ENCODE results near the gene HPN.
"Not testable (repeated sequence)": the region's sequence is repeated elsewhere in the genome, so short reads cannot be mapped to it uniquely, and the experiment has no call there.

HPN gene

DNA sequence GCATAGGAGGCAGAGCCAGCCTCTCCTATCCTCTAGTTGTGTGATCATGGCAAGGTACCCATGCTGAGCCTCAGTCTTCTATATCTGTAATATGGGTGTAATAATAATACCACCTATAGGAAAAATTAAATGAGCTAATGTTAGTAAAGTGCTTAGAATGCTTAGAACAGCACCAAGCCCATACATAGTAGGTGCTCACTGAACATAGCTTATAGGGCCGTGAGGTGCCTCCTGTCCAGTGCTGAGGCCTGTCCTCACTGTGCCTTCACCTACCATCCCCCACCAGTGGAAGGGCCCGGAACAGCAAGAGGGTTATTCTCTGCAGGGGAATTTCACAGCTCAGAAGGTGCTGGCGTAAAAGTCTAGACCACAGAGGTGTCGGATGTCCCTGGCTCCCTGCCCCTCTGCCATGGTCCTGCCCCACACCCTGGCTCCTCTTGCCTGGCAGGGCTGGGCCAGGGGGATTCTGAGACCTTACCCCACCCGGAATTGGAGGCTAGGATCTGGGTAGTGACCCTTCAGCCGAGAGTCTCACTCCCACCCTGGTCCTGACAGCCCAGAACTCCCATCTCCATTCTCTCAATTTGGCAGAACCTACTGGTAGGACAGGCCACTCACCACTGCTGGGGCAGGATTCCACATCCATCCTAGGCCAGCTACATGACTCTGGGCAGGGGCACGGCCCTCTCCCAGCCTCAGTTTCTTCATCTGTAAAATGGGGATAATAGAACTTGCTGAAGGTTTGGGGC, 13.5 kb upstream of the HPN start:
- no peak for DNase-seq (ENCODE audit: low spot score)

DNA sequence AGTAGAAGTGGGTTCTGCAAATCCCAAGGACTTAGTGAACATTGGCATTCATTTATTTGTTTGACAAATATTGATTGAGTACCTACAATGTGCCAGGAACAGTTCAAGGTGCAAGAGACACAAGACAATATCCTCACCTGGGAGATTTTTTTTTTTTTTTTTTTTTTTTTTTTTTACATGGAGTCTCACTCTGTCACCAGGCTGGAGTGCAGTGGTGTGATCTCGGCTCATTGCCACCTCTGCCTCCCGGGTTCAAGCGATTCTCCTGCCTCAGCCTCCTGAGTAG, 13.0 kb upstream of the HPN start:
- DNase-seq (ENCODE audit: low spot score): not testable (repeated sequence)

DNA sequence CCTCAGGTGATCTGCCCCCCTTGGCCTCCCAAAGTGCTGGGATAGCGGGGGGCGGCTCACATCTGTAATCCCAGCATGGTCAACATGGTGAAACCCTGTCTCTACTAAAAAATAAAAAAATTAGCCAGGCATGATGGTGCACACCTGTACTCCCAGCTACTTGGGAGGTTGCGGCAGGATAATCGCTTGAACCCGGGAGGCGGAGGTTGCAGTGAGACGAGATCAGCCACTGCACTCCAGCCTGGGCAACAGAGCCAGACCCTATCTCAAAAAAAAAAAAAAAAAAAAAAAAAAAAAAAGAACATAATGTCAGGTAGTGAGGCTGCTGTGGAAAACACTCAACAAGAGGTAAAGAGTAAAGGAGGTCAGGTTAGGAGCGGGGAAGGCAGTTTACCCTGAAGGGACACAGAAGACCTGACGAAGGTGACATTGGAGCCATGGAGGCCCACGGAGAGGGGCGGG, 12.2 kb upstream of the HPN start:
- DNase-seq (ENCODE audit: low spot score): not testable (repeated sequence)

DNA sequence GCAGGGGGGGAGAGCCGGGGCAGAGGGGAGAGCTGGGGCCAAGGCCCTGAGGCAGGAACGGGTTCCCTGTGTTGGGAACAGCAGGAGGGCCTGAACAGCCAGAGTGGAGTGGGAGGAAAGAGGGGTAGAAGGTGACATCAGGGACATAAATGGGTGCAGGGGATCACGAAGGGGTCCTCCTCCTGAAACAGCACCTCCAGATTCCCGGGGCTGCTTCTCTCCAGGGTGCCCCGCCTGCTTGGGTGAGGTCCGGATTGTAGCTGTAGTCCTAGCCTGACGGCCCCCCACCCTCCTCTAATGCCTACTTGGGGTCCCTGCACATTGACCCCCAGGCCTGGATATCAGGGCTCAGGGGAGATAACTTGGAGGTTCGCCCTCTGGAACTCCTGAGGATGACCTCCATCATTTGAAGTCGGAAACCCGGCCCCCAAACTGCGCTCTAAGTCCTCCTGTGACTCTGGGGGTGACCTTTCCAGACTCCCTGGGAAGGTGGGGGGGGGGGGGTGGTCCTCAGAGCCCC, 11.7 kb upstream of the HPN start:
- no peak for DNase-seq (ENCODE audit: low spot score)

DNA sequence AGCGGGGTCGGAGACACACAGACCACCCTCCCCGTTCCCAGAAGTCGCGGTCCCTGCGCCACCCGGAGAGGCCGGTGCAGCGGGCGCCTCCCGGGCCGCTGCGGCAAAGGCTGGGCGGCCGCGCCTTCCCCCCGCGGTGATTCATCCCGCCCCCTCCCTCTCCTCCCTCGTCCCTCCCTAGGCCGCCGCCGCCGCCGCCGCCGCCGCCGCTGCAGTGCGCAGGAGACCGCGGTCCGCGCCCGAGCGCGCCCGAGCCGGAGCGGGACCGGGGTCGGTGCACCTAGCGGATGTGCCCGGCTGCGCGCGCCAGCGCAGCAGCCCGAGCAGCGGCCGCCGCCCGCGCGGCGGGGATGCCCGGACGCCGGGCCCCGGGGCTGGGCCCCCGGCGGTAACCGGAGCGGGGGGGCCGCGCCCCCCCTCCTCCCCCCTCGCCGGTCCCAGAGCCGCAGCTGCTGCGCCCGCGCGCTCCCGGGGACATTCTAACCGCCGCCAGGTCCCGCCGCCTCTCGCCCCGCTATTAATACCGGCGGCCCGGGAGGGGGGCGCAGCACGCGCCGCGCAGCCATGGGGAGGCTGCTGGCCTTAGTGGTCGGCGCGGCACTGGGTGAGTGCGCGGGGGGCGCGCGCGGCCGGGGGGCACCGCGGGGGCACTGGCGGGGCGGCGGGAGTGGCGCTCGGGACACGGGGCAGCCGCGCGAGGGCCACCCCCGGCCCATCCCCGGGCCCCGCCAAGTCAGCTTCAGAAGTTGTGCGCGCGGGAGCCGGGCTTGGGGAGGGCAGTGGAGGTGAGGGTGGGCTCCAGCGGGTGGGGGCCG, 11.1 kb upstream of the HPN start, which contains the start of gene SCN1B:
Gene SCN1B (plus strand): TSS at position 214 of the 815 bp plus-strand sequence. CDS start 351 bp downstream, at position 565.
- peak; percentile 34 for DNase-seq (ENCODE audit: low spot score)

DNA sequence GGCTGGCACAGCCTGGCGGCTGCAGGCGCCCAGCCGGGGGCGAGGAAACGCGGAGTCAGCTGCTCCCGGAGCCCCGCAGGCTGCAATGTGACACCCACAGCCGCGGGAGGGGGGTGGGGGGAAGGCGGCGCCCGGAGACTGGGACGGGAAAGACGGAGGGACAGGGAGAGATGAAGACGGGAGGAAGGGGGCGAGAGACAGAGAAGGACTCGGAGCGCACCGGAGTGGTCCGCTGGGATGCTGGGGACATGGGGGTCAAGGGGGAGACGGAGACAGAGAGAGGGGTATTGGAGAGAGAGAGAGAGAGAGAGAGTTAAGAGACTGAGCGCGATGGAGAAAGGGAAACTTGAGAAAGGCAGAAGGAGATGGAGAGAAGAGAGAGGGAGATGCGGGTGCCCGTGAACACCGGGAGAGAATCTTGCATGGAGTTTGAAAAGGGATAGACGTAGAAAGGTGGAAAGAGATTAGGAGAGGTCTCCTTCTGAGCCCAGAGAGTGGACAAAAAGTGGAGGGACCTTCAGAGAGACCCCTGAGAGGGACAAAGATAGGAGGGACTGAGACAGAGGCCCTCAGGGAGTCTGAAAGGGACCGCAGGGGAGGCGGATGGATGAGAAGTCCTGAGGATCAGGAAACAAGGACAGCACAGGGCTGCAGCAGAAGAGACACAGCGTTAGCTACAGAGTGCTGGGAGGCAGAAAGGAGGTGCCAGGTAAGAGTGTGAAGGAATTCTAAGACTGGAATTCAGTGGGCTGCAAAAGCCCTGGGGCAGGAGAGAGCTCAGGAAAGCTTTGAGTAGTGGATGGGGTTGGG, 10.2 kb upstream of the HPN start:
- DNase-seq (ENCODE audit: low spot score): no peak

DNA sequence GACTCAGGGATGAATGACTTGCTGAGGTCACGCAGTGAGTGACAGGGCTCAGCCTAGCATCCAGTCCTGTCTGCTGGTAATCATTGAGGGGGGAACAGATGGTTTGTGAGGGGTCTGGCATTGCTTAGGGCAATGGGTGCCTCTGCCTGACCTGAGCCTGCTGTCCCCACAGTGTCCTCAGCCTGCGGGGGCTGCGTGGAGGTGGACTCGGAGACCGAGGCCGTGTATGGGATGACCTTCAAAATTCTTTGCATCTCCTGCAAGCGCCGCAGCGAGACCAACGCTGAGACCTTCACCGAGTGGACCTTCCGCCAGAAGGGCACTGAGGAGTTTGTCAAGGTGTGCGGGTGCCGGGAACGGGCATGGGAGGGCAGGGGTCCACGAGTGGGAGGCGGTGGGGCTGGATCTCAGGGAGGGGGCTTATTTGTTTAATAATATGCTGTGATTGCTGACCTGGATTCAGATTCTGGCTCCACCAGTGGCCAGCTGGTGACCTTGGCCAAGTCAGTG, 9.1 kb upstream of the HPN start:
- DNase-seq (ENCODE audit: low spot score): no peak

DNA sequence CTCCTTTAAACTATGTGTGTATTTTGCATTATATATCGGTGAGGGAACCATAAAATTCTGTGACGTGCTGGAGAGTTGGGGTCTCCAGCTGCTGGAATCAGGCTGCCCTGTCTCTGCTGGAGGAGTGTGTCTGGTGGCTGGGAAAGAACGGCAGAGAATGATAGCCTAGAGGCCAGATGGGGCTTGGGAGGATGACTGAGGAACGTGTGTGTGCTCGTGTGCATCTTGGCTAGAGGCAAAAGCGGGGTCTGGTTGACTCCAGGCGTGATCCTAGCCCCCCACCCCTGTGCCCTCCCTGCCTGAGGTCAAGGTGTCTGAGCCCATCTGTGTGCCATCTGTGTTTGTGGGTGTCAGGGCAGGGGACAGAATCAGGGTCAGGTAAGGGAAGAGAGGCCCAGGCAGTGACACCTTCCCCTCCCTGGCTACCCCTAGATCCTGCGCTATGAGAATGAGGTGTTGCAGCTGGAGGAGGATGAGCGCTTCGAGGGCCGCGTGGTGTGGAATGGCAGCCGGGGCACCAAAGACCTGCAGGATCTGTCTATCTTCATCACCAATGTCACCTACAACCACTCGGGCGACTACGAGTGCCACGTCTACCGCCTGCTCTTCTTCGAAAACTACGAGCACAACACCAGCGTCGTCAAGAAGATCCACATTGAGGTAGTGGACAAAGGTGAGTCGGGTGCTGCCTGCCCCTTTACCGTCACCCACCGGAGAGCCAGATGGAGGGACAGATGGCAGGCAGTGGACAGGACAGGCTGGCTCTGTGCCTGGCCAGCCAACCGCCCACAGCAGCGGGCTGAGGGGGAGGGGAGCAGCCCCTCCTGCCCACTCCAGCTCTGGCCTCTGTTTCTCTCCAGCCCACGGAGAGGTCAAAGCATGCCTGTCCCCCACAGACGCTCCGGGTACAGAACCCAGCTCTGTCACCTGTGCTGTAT, 8.2 kb upstream of the HPN start:
- no peak for DNase-seq (ENCODE audit: low spot score)

DNA sequence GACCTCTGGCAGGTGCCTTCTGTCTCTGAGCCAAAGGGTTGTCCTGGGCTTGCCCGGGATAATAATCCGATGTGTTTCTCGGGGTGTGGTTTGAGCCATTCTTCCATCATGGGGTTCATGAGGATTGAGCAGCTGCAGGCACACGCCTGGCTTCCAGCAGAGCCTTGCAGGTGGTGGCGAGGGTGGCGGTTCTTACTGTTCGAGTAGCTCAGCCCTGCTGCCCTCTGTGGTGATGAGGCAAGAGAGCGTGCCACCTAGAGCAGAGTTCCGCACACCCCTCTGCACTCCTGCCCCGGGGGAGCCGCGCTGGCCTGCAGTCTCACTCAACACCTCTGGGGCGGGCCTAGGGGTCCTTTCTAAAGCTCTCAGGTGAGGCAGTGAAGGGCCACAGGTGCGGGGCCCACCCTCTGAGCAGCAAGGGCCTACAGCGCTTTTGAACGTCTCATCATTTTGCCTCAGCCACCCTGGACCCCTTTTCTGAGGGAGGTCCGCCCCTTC, 7.5 kb upstream of the HPN start:
- DNase-seq (ENCODE audit: low spot score): no peak

DNA sequence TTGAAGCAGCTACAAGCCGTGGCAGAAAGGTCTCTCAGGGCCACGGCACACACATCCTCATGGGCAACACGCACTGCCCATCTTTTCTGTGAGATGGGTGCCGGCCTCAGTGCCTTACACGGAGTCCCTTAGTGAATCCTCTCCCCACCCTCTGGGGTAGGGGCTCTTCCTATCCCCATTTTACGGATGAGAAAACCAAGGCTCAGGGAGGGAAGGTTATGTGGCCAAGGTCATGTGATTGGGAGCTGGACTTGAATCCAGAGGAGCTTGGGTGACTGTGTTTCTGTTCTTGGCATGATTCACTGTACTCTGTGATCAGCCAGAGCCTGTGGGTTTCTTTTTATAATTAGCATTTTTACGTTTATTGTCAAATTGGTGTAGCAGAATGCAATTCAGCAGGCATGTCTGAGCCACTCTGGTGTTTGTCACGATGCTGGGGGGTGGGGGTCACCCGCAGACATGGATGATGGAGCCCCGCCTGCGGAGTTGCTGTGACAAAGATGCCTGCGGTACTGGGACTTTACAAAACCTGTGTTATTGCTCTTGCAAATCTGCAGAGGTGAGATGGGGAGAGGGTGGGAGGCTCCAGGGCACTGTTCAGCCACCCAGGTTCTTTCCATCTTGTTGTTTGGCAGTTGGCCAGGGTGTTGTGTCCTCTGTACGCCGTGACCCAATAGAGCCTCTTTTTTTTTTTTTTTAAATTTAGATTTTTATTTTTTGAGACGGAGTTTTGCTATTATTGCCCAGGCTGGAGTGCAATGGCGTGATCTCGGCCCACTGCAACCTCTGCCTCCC, 6.7 kb upstream of the HPN start:
- DNase-seq (ENCODE audit: low spot score): no peak

DNA sequence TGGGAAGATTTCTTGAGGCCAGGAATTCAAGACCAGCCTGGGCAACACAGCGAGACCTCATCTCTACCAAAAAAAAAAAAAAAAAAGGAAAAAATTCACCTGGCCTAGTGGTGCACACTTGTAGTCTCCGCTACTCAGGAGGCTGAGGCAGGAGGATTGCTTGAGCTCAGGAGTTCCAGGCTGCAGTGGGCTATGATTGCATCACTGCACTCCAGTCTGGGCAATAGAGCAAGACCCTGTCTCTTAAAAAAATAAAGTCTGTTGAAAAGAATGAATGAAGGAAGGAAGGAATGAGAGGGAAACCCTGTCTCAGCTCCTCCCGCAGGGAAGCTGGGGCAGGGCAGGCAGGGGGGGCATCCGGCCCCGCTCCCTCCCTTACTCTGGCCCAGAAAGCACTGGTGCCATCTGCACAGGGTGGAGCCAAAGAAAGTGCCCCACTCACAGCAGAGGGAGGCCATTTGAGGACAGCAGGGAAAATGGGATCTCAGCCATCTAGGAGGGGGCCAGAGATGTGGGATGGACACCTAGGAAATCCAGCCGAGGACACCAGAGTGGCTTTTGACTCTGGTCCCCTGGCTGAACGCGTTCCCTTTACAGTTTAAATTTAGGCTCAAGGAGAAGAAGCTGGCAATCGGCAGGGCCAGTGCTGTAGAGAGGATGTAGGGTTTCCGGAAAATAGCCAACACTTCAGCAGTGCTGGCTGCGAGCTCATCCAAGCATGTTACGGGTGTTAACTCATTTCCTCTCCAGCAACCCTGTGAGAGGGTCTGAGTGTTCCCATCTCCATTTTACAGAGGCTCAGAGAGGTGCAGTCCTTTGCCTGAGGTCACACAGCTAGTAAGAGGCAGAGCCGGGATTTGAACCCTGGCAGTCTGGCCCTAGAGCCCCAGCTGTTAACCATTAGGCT, 3.6 kb upstream of the HPN start:
- DNase-seq (ENCODE audit: low spot score): no peak

DNA sequence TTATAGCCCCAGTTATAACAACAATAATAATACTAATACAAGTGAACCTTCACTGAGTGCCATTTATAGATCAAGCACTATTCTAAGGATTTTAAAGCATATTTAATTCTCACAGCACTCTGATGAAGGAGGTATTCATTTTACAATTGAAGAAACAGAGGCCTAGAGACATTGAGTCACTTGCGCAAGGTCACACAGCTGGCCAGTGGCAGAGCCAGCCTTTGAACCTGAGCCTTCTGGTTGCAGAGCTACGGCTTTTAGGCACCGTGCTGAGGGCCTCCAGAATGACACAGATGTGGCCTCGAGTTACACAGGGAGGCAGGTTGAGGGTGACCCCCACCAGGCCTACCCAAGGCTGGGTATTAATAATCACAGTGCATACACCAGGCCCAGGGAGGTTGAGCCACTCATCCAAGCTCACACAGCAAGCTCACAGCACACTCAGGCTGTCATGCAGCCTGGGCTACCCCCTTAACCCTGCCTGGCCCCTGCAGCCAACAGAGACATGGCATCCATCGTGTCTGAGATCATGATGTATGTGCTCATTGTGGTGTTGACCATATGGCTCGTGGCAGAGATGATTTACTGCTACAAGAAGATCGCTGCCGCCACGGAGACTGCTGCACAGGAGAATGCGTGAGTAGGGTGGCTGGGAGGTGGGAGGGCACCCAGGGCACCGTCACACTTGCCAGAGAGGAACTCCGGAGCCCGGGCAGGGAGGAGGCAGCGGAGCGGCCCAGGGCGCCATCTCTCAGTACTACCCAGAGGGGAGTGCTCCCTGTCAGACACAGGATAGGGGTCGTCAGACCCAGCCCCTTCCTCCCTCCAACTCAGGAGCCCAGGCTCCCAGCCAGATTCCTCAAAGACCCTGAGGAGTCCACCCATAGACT, 2.7 kb upstream of the HPN start:
- no peak for DNase-seq (ENCODE audit: low spot score)

DNA sequence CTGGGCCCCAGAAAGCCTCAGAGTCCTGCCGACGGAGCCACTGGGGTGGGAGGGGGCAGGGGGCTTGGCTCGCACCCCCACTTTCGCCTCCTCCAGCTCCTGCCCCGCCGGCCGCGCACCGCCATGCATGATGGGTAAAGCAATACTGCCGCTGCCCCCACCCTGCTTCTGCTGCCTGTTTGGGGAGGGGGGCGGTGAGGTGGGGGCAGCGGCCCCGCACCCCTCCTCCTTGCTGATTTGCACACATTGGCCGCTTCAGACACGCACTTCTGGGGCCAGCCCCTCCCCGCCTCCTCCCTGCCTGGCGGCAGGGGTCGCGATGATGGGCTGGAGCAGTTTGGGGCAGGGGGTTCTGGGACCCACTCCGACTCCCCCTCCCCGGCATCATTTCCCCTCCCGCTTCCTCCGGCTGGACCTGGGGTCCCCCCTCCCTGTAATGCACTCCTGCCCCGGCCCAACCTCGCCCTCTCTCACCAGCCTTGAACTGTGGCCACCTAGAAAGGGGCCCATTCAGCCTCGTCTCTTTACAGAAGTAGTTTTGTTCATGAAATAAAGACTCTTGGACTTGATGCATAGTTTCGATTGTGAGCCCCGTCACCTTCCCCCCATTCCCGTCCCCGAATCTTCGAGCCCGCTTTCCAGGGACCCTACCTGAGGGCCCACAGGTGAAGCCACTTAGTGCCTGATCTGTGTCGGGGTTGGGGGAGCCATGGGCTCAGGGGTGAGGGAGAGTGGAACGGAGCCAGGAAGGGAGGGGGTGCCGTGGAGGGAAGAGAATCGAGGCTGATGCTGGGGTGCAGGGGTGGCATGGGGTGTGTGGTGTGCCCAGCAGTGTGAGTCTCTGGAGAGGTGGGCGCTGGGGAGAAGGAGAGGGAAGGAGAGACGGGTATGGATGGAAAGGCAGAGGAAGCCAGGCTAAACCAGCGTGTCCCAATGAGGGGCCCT, 1.4 kb upstream of the HPN start:
- DNase-seq (ENCODE audit: low spot score): no peak

DNA sequence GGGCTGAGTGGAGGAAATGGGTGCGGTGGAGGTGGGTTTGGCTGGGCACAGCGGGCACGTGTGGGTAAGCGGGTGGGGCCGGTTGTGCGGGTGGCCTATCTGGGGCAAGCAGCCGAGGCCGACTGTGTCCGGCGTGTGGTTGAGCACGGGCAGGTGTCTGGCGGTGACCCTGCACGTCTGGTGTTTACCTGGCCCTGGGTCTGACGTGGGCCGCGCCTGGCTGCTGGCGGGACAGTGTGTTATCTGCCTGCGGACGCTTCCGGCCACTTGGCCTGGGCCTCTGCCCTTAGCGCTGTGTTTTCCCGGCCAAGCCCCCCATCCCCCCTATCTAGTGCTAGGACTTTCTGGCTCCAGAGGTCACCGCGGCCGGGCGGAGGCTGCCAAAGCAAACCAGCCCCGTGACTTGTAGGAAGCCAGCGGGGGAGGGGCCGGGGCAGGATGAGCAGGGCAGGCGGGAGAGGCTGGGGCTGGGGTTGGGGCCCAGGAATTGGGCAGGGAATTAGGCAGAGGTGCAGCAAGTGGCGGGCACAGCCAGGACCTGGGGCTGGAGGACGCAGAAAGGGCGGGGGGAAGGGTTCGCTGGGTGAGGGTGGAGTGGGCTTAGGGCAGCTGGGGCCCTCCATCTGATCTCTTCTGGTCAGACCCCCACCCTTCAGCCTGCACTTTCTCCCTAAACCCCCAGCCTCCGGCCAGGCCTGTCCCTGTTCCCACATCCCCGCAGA, 534 bp upstream of the HPN start:
- DNase-seq (ENCODE audit: low spot score): peak; percentile 20

DNA sequence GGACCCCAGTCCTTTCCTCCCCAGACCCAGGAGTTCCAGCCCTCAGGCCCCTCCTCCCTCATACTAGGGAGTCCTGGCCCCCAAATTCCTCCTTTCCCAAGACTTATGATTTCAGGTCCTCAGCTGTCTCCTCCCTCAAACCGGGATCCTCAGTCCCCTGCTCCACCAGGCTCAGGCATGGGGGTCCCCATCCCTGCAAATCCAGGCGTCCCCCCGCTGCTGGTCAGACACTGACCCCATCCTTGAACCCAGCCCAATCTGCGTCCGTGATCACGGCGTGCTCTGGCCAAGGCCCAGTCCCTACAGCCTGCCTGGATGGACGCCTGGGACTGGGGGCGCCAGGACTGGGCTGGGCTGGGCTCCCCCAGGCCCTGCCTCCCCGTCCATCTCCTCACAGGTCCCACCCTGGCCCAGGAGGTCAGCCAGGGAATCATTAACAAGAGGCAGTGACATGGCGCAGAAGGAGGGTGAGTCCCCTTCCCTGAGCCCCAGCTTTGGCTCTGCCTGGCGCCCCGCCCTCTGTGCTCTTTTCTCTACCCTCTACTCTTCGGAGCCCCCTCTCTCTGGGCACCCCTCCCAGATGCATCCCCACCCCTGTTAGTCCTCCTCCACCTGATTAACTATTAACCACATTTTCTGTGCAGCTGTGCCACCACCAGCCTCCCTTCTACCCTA, 672 bp downstream of the HPN start:
- no peak for DNase-seq (ENCODE audit: low spot score)
